Tibial nerve (tissue), 3 donors: ENCODE results near the gene AHCYL2.

Experiments used
- CTCF ChIP-seq, 5 experiments: fragments of 200-600 bp in 3 of 5; fragments of 450-650 bp in 2 of 5; sonication (generic) in 3 of 5; IDR thresholded peaks; one replicate each; pipeline ENCODE4 v1.5.1; 2016 to 2019; ENCODE audit warnings: antibody characterized with exemption in 5 of 5, mild to moderate bottlenecking in 3 of 5, moderate library complexity in 2 of 5
- POLR2A ChIP-seq, 2 donors: fragments of 450-650 bp; IDR thresholded peaks; one replicate each; pipeline ENCODE4 v1.6.1; 2017; ENCODE audit warnings: antibody characterized with exemption in 2 of 2, mild to moderate bottlenecking in 2 of 2, moderate library complexity in 2 of 2

DNA sequence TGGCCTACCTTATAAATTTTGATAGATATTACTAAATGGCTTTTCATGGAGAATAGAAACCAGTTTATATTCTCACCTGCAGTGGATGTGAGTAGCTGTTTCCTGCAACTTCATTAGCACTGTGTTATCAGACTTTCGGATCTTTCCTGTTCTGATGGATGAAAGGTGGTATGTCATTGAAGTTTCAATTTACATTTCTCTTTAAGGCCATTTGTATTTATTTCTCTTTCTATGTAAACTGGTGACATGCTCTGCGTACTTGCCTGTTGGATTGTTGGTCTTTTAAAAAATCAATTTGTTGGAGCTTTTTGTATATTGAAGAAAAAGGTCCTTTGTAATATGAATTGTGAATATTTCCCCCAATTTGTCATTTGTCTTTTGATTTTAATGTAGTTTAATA lies 113.6 kb downstream of the AHCYL2 start:
- TF ChIP-seq CTCF (IDR thresholded peaks at IDR 0.05) (no peak), POLR2A (IDR thresholded peaks at IDR 0.05) (no peak)
